IPS-NIHi7 (cell line): Measurements from ENCODE around the gene SLC43A3.

ENCODE experiments used
- DNase-seq: peaks from one replicate; pipeline ENCODE4 v3.0.0; 2012; ENCODE audit warnings: mixed read lengths; ENCODE audit errors: extremely low spot score

Gene SLC43A3

DNA sequence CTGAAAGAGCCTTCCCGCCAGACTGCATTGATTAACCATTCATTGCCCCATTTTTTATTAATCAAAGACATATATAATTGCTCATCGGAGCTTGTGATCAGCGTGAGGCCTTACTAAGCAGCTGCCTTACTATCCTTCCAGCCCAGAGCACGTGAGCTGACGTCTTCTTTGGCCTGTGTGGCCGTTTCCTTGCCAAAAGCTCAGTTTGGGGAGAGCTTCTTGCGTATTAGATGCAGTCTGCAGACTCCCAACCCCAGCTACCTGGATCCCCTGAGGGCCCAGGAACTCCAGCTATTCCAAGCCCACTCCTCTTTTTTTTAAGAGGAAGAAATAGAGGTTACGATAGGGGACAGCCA lies 784 bp upstream of the SLC43A3 start:
- DNase-seq, result no peak

DNA sequence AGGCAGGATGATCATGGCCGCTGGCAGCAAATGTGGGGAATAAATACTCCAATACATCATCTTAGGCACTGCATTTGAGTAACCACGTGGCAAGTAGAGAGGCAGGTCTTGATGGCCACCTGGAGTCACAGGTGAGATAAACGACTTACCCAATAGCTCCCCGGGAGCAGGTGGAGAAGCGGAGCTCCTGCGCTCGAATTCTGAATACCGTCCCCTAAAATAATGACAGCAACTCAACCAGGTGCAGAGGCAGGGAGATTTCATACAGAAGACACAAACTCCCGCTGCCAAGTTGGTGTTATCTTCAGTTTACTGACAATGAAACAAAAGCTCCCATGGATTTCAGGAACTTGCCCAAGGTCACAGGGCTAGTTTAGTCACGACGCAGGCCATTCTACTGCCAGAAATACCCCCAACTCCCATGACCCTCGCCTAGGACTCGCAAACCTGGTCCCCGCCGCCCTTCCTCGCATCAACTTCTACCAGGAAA lies 437 bp downstream of the SLC43A3 start:
- peak; percentile 22 for DNase-seq

DNA sequence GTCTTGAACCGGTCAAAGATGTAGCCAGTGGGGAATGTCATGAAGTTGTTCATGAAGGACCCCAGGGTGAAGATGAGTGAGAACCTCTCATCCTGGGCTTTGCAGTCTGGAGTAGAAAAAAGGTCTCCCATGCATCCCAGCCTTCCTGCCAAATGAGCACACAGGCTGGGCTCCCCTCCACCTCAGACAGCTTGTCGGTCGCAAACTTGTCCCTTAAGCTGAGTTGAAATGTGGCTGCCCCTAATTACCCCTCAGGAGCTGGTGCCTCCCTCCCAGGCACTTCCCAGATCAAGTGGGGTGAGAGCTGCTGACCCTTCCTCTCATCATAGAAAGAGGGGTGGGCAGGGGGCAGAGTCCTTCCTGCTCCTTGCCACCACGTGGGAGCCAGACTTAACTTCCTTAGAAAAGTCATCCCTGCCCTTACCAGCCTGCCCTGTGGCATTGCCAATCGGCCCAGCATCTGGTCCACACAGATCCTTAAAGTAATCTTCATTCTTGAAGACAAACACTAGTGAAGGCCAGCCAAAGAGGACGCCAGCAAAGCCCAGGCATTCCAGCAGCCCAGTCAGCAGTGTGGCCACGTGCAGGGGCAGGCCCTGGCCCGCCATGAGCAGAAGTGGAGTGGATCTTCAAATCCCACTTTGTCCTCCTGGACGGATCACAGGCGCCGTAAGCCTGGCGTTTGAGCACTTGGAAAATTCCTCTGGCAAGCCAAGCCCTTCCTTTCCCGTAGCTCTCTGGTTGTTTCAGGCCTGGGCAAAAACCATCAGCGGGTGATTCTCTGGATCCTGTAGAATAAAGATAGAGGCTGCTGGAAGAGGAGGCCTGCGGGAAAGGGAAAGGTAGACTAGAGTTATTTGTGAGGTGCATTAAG lies 1.1 kb downstream of the SLC43A3 start:
- DNase-seq, result no peak

DNA sequence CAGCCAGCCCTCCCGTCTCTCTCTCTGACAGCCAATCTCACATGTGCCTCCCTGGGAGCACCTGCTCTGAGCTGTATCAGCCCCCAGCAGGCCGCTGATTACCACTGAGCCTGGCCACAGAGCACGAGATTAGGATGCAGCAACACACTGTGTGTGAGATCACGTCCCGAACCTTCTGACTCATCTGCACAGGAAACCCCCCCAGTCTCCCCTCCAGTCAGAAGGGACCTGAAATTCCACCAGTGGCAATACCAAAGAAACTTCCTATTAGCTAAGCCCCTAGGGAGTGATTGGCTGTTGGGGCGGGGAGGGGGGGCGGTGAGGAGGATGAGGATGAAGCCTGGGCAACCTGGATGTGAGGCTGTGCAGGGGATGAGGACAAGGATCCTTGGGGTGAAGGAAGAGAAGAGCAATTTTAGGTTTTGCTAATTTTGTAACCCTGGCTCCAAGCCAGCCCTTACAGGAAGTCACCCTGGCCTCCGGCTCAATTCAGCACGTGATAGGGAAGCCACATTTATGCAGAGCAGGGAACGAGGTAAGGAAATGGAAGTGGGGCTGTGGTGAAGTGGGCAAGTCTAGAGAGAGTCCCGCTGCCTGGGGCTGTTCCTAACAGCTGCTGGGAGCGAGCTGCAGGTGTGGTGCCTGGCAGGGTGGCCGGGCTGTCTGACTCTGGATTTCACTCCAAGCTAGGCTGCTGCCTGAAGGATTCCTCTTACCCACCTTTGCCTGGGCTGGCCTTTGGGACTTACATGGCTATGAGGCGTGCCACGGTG lies 1.9 kb downstream of the SLC43A3 start:
- peak; percentile 50 for DNase-seq

DNA sequence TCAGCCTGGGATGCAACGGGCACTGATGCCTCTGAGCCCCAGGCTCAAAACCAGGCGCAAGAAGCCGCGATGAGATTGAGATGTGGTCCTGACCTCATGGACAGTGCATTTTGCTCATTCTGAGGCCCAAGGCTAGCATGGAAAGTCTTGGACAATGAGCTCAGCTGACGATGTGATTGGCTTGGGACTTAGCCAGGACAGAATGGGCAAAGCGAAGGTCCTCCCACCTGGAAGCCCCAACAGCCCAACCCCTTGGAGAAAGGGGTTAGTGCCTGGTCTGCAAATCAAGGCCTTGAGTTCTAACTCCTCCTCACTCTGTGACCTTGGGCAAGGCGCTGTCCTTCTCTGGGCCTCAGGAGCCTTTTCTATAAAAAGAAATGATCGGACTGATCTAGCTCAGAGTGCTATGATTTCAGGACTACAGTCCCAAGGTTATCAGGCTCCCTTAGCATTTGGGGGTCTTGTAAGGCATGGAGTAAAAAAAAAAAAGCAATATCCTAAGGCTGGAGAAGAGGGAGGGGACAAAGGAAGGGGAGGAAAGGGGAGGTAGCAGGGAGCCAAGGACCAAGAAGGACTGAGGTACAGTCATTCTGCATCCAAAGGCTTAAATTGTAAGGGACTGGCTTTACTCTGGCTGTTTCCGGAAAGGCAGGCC lies 2.7 kb downstream of the SLC43A3 start:
- no peak for DNase-seq

DNA sequence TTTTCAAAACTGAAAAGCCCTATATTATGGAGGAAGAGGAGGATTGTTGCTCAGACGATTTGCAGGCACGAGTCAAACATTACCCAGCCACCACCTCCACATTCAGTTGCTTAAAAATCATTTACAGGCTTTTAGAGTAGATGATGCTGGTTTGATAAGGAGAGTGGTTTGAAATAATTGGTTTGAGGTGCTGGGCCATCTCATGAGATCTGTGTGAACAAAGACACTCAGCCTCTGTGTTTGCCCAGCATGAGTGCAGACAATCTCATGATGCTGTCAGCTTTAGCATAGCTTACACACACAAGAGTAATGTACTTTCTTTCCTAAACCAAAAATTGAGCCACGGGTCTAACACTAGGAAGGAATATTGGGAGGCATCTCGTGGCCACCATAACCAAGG lies 4.3 kb downstream of the SLC43A3 start:
- no peak for DNase-seq

DNA sequence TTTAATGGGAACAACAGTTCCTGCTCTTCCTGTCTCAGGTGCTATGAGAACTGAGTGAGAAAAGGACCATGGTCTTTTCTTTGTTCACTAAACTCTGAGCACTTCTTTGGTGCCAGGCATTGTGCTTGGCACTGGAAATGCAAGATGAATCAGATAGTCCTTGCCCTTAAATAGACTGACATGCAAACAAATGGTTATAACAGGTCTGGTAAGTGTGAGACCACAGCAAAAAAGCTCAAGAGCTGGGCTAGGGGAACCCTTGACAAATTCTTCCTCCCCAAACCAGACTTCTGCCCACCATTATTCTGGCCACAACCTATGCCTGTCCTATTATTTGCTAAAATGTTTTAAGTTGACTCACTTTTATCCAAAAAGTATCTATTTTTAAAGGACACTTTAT lies 5.1 kb downstream of the SLC43A3 start:
- no peak for DNase-seq

DNA sequence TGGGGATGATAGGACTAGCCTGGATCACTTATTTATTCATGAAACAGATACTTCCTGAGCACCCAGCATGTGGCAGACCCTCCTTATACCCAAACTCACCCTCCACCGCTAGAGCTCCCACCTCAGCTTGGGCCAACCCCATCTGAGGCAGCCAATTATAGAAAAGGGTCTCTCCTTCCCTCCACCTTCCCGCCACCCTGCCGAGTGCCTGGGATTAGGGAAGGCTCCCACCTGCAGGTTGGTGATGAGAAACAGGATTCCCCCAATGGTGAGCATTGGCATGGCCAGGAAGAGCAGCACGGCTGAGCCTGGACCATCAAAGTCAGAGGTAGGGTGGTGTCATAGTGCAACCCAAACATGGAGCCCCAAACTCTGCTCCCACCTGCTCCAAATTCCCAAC lies 5.9 kb downstream of the SLC43A3 start:
- DNase-seq, result no peak

DNA sequence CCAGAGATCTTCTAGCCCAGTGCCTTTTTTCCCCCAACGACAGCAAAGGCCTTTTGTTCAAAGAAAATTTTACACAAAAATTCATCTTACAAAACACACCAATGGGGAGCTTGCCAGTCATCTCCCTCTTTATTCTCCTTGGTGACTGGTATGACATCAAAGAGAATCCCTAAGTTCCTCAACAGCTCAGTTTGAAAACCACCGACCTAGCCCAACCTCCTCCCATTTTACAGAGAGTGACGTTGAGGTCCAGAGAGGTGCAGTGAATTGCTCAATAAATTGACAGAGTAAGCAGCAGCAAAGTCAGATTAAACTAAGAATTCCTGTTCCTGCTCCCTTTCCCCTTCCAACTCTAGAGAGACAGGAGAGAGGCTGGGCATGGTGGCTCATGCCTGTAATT lies 7.8 kb downstream of the SLC43A3 start:
- DNase-seq, result no peak

DNA sequence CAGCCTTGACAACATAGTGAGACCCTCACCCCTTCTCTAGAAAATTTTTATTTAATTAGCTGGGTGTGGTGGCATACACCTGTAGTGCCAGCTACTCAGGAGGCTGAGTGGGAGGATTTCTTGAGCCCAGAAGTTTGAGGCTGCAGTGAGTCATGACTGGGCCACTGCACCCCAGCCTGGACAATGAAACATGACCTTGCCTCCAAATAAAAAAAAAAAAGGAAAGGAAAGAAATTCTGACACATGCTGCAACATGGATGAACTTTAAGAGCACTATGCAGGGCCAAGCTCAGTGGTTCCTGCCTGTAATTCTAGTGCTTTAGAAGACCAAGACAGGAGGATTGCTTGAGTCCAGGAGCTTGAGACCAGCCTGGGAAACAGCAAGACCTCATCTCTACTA lies 8.8 kb downstream of the SLC43A3 start:
- no peak for DNase-seq

DNA sequence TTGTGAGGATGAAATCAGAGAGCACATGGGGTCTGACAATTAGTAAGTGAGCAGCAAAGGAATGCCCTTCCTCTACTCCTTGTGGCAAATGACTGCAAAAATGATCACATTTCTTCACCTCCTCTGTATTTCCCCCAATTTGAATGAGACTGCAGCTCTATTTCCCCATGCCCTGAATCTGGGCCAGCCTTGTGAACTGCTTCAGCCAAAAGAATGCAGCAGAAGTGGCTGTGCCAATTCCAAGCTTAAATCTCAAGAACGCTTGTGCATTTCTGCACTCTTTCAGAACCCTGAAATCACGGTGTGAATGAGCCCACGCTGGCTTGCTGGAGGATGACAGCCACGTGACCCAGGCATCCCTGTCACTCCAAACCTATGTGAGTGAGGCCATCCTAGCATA lies 9.9 kb downstream of the SLC43A3 start:
- no peak for DNase-seq

DNA sequence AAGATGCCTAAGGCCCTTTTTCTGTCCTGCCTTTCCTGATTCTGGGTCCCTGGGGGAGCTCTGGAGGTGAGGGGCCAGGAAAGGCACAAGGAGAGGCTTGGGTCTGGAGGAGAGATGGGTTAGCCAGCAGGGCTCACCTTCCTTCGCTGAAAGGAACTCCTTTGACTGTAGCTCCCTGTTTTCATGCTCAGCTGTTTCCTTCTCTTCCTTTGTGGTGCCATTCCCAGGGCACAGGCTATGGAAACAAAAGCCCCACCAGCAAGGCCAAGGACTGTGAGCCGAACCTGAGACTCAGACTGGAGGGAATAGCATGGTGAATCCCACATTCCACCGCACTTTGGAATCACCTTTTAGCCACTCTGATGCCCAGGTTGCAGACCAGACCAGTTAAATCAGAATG lies 10.5 kb downstream of the SLC43A3 start:
- no peak for DNase-seq

DNA sequence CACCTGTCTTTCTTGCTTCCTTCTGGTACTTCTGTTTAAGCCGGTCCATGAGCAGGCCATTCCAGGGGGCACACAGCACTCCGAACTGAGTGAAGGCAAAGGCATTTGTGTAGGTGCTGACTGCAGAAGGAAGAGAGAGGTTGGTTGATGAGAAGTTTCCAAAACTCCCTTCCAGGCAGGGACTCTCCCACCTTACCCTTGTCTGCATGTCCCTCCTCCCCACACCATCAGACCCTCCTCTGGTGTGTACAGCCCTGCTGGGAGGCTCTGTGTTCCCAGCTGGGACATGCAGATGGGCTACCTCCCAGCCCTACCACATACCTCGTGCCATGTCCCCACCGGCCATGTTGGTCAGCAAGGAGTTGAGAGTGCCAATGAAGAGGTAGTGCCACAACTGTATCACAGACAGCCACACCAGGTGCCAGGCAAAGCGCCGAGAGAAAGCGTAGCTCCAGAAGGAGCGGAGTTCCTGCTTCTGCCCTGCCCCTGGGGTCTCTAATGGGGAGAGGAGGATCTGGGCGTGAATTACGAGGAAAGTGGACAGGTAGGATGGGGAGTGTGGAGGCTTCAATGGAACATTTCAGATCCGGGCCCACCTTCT lies 12.2 kb downstream of the SLC43A3 start:
- no peak for DNase-seq

DNA sequence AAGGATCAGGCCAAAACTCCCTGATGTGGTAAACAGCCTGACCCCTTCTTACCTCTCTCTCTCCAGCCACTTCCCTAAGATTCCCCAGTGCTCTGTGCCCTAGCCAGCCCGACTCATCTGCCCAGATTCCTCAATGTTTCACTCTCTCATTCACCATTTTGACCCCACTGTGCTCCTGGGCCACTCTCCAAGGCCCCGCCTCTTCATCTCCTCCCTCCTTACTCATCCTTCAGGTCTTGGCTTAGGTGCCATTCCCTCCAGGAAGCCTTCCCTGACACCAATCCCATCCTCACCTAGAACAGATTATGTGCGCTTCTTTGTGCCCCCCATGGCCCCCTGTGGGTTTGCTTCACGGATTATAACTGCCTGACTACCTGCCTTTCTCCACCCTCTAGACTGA lies 13.2 kb downstream of the SLC43A3 start:
- DNase-seq, result no peak

DNA sequence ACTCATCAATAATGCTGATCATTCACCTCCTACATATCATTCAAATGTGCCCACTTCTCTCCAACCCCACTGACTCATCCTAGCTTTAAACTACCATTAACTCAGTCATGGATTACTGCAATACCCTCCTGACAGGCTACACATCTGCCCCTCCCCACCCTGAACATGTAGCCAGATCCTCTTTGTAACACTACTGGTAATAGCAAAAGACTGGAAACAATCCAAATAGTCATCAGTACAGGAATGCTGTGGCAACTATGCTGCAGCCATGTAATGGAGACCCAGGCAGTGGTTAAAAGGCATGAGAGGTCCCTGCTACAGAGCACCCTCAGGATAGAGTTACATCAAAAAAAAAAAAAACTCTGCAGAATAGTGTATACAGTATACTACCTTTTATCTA lies 16.6 kb downstream of the SLC43A3 start:
- no peak for DNase-seq

DNA sequence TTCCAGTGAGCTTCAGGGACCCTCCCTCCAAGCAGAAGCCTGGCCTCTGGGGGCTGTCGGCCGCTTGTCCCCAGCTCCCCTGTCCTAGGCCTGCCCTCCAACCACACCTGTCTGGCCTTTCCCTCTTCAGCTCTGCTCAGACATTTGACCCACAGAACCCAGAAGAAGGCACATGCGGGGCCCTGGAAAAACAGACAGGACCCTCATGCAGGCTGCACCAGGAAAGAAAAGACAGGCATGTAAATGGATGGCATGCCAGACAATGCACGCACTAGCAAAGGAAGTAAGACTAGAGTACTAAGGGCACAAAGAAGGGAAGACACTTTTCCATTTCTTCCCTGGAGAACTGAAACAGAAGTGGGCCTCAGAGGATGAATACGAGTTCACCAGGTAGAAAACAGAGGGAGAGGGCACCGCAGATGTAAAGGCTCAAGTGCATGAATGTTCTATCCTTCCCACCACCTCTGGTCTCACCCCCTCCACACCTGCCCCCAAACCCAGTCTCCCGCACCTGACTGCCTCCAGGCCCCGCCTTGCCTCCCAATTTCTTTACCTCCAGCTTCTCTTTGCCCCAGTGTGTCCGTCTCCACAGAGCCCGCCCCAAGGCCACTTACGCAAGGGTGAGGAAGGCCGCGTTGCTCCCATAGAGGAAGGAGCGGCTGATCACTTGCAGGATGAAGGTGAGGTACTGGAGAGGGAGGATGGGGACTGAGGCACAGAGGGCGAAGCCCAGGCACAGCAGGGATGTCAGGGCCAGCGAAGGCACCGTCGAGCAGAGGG lies 17.4 kb downstream of the SLC43A3 start:
- no peak for DNase-seq

DNA sequence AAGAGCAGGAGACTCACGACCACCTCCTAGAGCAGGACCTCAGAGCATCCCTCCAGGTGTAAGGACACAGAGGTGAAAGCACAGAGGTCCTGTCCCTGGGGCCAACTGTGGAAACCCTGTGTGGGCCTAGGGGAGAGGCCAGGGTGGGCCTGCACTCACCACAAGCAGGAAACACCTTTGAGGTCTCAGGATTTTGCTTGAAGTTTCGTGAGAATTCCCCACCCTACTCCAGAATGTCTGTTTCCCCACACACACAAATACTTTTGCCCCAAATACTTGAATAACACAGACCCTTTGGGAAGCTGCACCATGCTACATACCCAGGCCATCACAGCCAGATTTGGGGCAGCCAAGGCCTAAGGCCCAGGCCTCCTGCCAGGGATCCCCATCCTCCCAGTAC lies 18.1 kb downstream of the SLC43A3 start:
- DNase-seq, result no peak

DNA sequence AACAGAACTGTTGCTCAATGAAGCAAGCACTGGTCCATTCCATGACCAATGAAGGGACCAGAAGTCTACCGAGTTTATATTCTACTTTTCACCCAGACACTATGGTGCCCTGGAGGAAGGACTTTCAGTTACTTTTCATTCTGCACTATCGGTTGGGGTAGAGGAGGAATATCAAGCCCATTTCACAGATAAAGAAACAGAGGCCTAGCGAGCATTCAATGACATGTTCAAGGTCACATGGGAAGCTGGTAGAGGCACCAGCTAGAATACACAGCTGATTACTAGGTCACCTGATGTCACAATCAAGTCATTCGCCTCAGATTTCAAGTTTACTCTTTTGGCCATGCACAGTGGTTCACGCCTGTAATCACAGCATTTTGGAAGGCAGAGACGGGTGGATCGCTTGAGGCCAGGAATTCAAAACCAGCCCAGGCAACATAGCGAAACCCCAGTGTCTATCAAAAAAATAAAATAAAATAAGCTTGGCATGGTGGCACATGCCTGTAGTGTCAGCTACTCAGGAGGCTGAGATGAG lies 18.9 kb downstream of the SLC43A3 start:
- DNase-seq, result no peak

DNA sequence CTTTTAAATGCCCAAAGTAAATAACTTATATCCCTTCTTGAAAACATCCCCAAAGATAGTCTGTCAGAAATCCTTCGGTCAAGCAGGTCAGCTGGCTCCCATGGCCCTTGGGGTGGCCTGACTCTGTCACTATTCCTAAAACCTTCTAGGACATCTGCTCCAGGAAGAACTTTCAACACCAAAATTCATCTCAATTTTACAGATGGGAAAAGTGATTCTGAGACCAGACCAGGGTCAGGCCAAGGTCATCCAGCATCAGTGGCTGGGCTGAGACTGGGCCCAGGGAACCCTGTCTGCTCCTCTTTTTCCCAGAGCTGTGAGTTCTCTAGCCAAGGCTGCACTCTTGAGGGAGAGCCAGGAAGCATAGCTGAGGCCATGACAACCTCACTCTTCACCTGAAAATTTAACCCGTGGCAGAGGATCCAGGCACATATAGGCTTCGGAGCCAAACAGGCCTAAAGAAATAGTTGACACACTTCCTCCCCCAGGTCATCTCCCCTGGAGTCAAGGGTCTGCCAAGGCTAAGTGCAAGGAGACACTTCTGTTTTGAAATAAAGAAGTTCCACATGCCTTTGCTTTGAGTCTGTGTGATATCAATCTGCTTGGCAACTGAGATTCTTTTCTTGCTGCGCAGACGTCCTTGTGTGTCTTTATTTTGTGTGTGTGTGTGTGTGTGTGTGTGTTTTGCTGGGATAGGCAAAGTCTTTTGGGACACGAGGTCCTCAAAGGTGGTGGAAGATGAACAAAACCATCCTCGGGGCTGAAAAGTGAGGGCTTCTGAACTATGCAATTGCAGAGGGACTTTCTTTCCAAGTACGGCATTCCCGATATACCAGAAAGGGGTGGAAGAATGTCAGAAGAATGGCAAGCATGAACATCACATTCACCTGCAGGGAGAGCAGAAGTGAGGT lies 19.7 kb downstream of the SLC43A3 start:
- no peak for DNase-seq

DNA sequence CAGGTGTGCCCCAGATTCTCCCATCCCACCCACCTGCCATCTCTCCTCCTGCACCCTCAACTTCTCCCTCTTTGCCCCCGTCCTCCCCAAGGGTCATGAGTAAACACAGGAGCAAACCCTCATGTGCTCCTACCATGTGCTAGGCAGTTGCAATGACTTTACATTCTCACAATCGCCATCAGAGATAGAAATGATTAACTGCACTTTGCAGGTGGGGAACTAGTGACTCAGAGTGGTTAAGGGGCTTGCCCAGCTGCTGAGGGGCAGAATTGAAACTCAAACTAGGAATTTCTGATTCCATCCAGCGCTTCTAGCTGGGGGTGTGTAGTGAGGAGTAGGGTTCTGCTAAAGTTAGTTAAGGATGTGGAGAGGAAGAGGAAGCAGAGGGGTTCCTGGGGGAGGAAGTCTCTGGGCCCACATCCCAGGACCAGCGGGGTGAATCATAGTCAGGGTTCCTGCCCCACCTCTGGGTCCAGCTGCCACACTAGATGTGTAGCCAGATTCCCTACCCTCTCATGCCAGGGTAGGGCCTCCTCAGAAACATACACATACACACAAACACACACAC lies 20.5 kb downstream of the SLC43A3 start:
- DNase-seq, result no peak
